Smooth muscle cell (in vitro differentiated cells): ENCODE results near the gene GNAS. TPM values are rescaled to one million over a fixed set of nuclear protein-coding genes. Genes with fewer than 3 reads are reported as not detected.

Source experiments
- DNase-seq: peaks from one replicate; lab custom pipeline; 2025; ENCODE audit not compliant: unreplicated experiment; lab: John Stamatoyannopoulos, UW
- H2AFZ ChIP-seq: fragments of 200-600 bp; sonication (generic); 2 replicates; pipeline ENCODE4 v1.6.0; 2016; ENCODE audit warnings: antibody characterized with exemption, low read depth, mild to moderate bottlenecking
- H3F3A ChIP-seq: fragments of 200-600 bp; sonication (generic); 2 replicates; pipeline ENCODE4 v1.6.0; 2017; ENCODE audit warnings: antibody characterized with exemption, low read depth
- H3K27ac ChIP-seq: fragments of 200-600 bp; sonication (generic); 2 replicates; pipeline ENCODE4 v1.5.1; 2016; ENCODE audit warnings: low read depth, mild to moderate bottlenecking
- H3K27me3 ChIP-seq: fragments of 200-600 bp; sonication (generic); 2 replicates; pipeline ENCODE4 v1.6.1; 2016; ENCODE audit warnings: low read depth, mild to moderate bottlenecking
- H3K36me3 ChIP-seq: fragments of 200-600 bp; sonication (generic); 2 replicates; pipeline ENCODE4 v1.5.1; 2016; ENCODE audit warnings: low read depth
- H3K4me1 ChIP-seq: fragments of 200-600 bp; sonication (generic); 2 replicates; pipeline ENCODE4 v1.5.1; 2016; ENCODE audit warnings: low read depth
- H3K4me2 ChIP-seq: fragments of 200-600 bp; sonication (generic); 2 replicates; pipeline ENCODE4 v1.6.0; 2016; ENCODE audit warnings: mild to moderate bottlenecking
- H3K4me3 ChIP-seq: fragments of 200-600 bp; sonication (generic); 2 replicates; pipeline ENCODE4 v1.5.1; 2016; ENCODE audit warnings: mild to moderate bottlenecking
- H3K79me2 ChIP-seq: fragments of 200-600 bp; sonication (generic); 2 replicates; pipeline ENCODE4 v1.6.0; 2016; ENCODE audit warnings: low read depth, mild to moderate bottlenecking
- H3K9ac ChIP-seq: fragments of 200-600 bp; sonication (generic); 2 replicates; pipeline ENCODE4 v1.6.0; 2016; ENCODE audit warnings: low read depth
- H3K9me3 ChIP-seq: fragments of 200-600 bp; sonication (generic); replicated peaks from 2 replicates; pipeline ENCODE4 v1.5.1; 2016; ENCODE audit warnings: low read depth
- H4K20me1 ChIP-seq: fragments of 200-600 bp; sonication (generic); 2 replicates; pipeline ENCODE4 v1.6.0; 2016; ENCODE audit warnings: low read depth
- CTCF ChIP-seq: fragments of 200-600 bp; sonication (generic); IDR thresholded peaks from 2 replicates; pipeline ENCODE4 v1.5.1; 2017; ENCODE audit warnings: borderline replicate concordance, mild to moderate bottlenecking, antibody characterized with exemption; ENCODE audit not compliant: insufficient read depth, poor library complexity, severe bottlenecking
- WGBS: methylation state at CpG from one replicate; pipeline ENCODE4 v1.1.7; 2016; ENCODE audit warnings: low lambda C conversion rate; 5-methylcytosine and 5-hydroxymethylcytosine counted together
- polyA plus RNA-seq: library from polyadenylated mRNA; unstranded; fragments of >200 nt; fragmentation: Nextera tagmentation; extraction: Ambion mirVana; gene quantifications from 2 replicates; pipeline ENCODE4 v1.2.1, GENCODE V29; 2016
- total RNA-seq: library from RNA; depleted of rRNA; stranded (reverse); fragments of >200 nt; gene quantifications from 2 replicates; pipeline ENCODE4 v1.2.3, GENCODE V29; 2014

Gene GNAS
- total and polyA plus RNA-seq, 2 experiments from 2014 or later, result 1,240 to 1,914 TPM

- Histone ChIP-seq H3K27me3 (no peaks in the 10 kb centered on the region), H3K9me3 (no peaks in the 10 kb centered on the region), H4K20me1 (peaks cover 50% of the 10 kb centered on the region), H3K9ac (no peak overlapping the region), H3F3A (peaks cover 24% of the 10 kb centered on the region), H2AFZ (no peak overlapping the region), H3K4me1 (peaks cover 15% of the 10 kb centered on the region), H3K4me3 (no peak overlapping the region), H3K4me2 (no peak overlapping the region), H3K36me3 (peaks cover 20% of the 10 kb centered on the region), H3K27ac (no peak overlapping the region), H3K79me2 (peaks cover 10% of the 10 kb centered on the region)
- no peak for DNase-seq
- WGBS, result 97% methylated on average over 2 of the region's 2 CpGs
- no peak for TF ChIP-seq CTCF
Measured at GRCh38 chr20:58911309-58911708, 58.8 kb downstream of the GNAS start.

GRCh38 chr20:58911970-58912369 is 59.5 kb downstream of the GNAS start:
- Histone ChIP-seq H3K4me1 (peaks cover 13% of the 10 kb centered on the region), H3K36me3 (peaks cover 20% of the 10 kb centered on the region), H4K20me1 (peaks cover 43% of the 10 kb centered on the region), H3K9me3 (no peaks in the 10 kb centered on the region), H3K27me3 (no peaks in the 10 kb centered on the region), H3F3A (peaks cover 24% of the 10 kb centered on the region), H3K27ac (no peak overlapping the region), H3K79me2 (peaks cover 10% of the 10 kb centered on the region), H3K4me2 (no peak overlapping the region), H3K4me3 (no peak overlapping the region), H3K9ac (no peak overlapping the region), H2AFZ (no peak overlapping the region)
- DNase-seq, result no peak
- whole genome bisulfite sequencing, result 91% methylated on average over 3 of the region's 3 CpGs
- TF ChIP-seq CTCF, result no peak

- no peak for DNase-seq
Measured at GRCh38 chr20:58913079-58913478, 60.6 kb downstream of the GNAS start.

More at GRCh38 chr20:58913079-58913478, 60.6 kb downstream of the GNAS start:
- Histone ChIP-seq H3K4me1 (peaks cover 4% of the 10 kb centered on the region), H3K4me3 (no peak overlapping the region), H3K9ac (no peak overlapping the region), H3K4me2 (no peak overlapping the region), H3K9me3 (no peaks in the 10 kb centered on the region), H4K20me1 (peaks cover 32% of the 10 kb centered on the region), H2AFZ (no peak overlapping the region), H3K36me3 (peaks cover 20% of the 10 kb centered on the region), H3F3A (peaks cover 21% of the 10 kb centered on the region), H3K27me3 (no peaks in the 10 kb centered on the region), H3K79me2 (peaks cover 10% of the 10 kb centered on the region), H3K27ac (no peak overlapping the region)
- no peak for TF ChIP-seq CTCF
- WGBS, result 92% methylated on average over 4 of the region's 4 CpGs
